IMR-90 (cell line): ENCODE data around the gene GUCY2F.

Experiments used
- BHLHE40 ChIP-seq: fragments of 150-350 bp; IDR thresholded peaks from 2 replicates; pipeline ENCODE4 v1.6.1; 2016; ENCODE audit warnings: mild to moderate bottlenecking, low read depth, low read length
- CEBPB ChIP-seq: IDR thresholded peaks from 2 replicates; pipeline ENCODE4 v1.6.1; 2012; ENCODE audit warnings: low read depth, low read length, improper control_type of control experiment
- CHD1 ChIP-seq: IDR thresholded peaks from 2 replicates; pipeline ENCODE4 v1.6.1; 2012; ENCODE audit warnings: low read depth, low read length, improper control_type of control experiment
- CTCF ChIP-seq: conservative IDR thresholded peaks from 2 replicates; pipeline ENCODE4 v1.5.1; 2012; ENCODE audit warnings: mild to moderate bottlenecking, low read depth, low read length, improper control_type of control experiment
- ELK1 ChIP-seq: fragments of 150-350 bp; IDR thresholded peaks from 2 replicates; pipeline ENCODE4 v1.6.1; 2016; ENCODE audit warnings: low read depth, mild to moderate bottlenecking, low read length, moderate library complexity, borderline replicate concordance
- MAFK ChIP-seq: IDR thresholded peaks from 2 replicates; pipeline ENCODE4 v1.6.1; 2012; ENCODE audit warnings: low read depth, low read length, improper control_type of control experiment
- MXI1 ChIP-seq: IDR thresholded peaks from 2 replicates; pipeline ENCODE4 v1.6.1; 2012; ENCODE audit warnings: low read depth, mild to moderate bottlenecking, low read length, moderate library complexity, borderline replicate concordance
- NFE2L2 ChIP-seq: fragments of 150-350 bp; IDR thresholded peaks from 2 replicates; pipeline ENCODE4 v1.6.1; 2016; ENCODE audit warnings: low read depth, mild to moderate bottlenecking, low read length
- POLR2A ChIP-seq: IDR thresholded peaks from 2 replicates; pipeline ENCODE4 v1.6.1; 2012; ENCODE audit warnings: mild to moderate bottlenecking, low read depth, low read length
- RAD21 ChIP-seq: IDR thresholded peaks from 2 replicates; pipeline ENCODE4 v1.6.1; 2012; ENCODE audit warnings: low read length, improper control_type of control experiment
- RFX5 ChIP-seq: IDR thresholded peaks from 2 replicates; pipeline ENCODE4 v1.8.0; 2012; ENCODE audit warnings: low read depth, mild to moderate bottlenecking, low read length, moderate library complexity
- USF2 ChIP-seq: fragments of 150-350 bp; IDR thresholded peaks from 2 replicates; pipeline ENCODE4 v1.6.1; 2017; ENCODE audit warnings: mild to moderate bottlenecking, antibody characterized with exemption, low read length, low read depth

DNA sequence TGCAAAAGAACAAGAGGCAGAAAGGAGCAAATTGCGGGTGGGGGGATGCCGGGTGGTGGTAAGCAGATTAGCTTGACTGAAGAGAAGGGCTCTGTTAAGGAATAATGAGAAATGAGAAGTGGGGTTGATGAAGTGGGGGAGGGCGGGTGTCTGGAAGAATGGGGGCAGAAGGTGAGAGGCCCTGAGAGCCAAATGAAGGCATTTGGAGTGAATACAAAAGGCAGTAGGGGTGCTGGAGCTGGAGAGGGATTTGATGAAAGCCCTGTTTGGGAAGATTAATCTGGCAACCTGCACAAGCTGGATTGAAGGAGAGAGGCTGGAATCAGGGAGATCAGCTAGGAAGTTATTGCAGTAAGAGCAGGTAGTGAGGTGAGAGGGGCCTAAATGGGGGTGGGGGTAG is 82.1 kb downstream of the GUCY2F start:
- TF ChIP-seq RFX5 (no peak), CTCF (no peak), MAFK (no peak), RAD21 (no peak), MXI1 (no peak), BHLHE40 (no peak), POLR2A (no peak), NFE2L2 (no peak), CEBPB (no peak), USF2 (no peak), CHD1 (no peak), ELK1 (no peak)
